A673 (cell line): ENCODE results near the gene MKRN3.

ENCODE experiments used
- CTCF ChIP-seq: fragments of 300-800, 200-600 bp; sonication (generic); conservative IDR thresholded peaks from 2 replicates; pipeline ENCODE4 v1.5.1; 2017; ENCODE audit warnings: low read depth, mild to moderate bottlenecking, antibody characterized with exemption, low read length, moderate library complexity, mixed read lengths
- EZH2 ChIP-seq: fragments of 200-600 bp; sonication (generic); IDR thresholded peaks from 2 replicates; pipeline ENCODE4 v1.6.1; 2017; ENCODE audit warnings: borderline replicate concordance, low read depth, mild to moderate bottlenecking, mixed read lengths, antibody characterized with exemption, low read length; ENCODE audit not compliant: poor library complexity, severe bottlenecking

GRCh38 chr15:23565395-23566070, at the start of gene MKRN3:
- TF ChIP-seq CTCF (no peak), EZH2 (no peak)
